ENCODE measurements around the gene PRICKLE1.
"Not testable (repeated sequence)": the region's sequence is repeated elsewhere in the genome, so short reads cannot be mapped to it uniquely, and the experiment has no call there.

PRICKLE1 gene

DNA sequence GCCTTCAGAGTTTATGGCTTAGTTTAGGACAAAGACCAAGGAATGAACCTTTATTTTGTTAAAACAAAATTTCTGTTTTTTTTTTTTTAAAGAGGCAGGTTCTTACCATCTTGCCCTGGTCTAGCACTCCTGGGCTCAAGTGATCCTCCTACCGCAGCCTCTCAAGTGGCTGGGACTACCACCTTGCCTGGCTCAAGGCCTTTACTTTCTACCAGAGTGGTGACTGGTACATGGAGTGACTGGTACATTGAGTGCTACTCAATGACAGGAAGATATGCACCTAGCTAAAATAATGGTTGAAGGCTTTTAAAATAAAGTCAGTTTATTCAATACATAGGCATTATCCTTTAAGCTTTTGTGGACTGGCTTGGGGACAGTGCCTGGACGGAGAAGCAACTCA lies 32.6 kb downstream of the PRICKLE1 start:
- DNase-seq (ENCODE audit: low spot score), result no peak

- no peak for DNase-seq (ENCODE audit: low spot score)
Measured at GRCh38 chr12:42552822-42553221, 36.7 kb downstream of the PRICKLE1 start.

GRCh38 chr12:42550800-42551199 lies 38.7 kb downstream of the PRICKLE1 start:
- no peak for DNase-seq (ENCODE audit: low spot score)

GRCh38 chr12:42546709-42547108 lies 42.8 kb downstream of the PRICKLE1 start:
- no peak for DNase-seq (ENCODE audit: low spot score)

DNA sequence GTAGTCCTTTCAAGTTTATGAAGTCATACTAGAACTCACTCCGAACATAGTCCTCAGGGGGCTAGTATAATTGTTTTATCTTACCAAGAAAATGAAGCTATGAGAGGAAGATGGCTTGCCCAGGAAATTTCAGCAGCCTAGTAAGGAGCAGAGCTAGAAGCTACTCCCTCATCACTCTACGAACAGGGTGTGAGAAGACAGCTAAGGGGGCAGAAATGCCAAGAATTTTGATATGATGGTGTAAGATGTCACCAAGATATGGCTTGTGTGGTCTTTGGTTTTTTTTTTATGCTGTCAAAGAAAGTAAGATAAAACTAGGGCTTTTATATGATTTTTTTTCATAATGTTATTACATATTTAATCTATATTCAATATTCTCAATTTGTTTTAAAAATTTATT lies 47.6 kb downstream of the PRICKLE1 start:
- no peak for DNase-seq (ENCODE audit: low spot score)

- not testable (repeated sequence) for DNase-seq (ENCODE audit: low spot score)
Measured at GRCh38 chr12:42541308-42541707, 48.2 kb downstream of the PRICKLE1 start.

GRCh38 chr12:42539696-42540095 lies 49.9 kb downstream of the PRICKLE1 start:
- no peak for DNase-seq (ENCODE audit: low spot score)

- no peak for DNase-seq (ENCODE audit: low spot score)
Measured at GRCh38 chr12:42538203-42538602, 51.3 kb downstream of the PRICKLE1 start.

DNA sequence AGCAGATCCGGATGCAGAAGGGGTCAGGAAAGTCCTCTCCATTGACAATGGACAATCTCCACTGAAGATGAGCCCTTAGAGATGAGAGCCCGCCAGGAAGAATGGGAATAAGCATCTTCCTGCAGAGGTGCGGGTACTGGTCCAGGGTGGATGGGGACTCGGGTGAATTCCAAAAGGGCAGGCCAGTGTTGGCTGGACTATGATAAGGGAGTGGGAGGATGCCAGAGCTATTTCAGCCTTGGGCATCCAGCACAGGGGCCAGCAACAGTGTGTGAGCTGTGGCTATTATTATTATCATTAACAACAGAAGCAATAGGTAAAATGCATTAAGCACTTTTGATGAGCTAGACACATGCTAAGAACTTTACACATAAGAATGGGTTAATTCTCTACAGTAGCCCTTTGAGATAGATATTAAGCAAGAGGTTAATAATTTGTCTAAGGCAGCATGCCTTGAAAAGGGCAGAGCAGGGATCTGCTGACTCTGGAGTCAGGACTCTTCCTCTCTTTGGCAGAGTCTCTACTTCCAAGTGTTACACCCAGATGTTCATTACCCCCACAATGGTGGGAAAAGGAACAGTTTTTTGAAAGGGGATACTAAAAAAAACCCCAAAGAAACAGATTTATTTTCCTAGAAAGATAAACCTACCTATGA lies 55.2 kb downstream of the PRICKLE1 start:
- no peak for DNase-seq (ENCODE audit: low spot score)

GRCh38 chr12:42530284-42530683 lies 59.3 kb downstream of the PRICKLE1 start:
- DNase-seq (ENCODE audit: low spot score), result no peak

- no peak for DNase-seq (ENCODE audit: low spot score)
Measured at GRCh38 chr12:42525444-42525843, 64.1 kb downstream of the PRICKLE1 start.

DNA sequence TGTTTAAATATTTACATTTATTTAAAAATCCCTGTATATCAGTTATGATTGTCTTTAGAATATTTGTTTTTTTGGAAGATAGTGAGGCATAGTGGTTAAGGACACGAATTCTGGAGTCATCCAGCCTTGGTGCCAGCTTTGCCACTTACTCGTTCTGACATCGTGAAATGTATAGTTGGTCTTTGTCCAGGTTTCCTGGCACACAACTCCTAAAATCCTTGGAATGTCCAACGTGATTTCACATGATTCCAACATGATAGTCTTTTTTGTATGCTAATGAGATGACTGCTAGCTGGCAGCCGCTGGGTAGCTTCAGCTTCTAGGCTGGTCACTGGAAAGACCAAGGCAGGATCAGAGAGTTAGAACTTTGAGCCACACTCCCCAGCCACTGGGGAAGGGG lies 64.8 kb downstream of the PRICKLE1 start:
- DNase-seq (ENCODE audit: low spot score), result no peak

- no peak for DNase-seq (ENCODE audit: low spot score)
Measured at GRCh38 chr12:42516573-42516972, 73.0 kb downstream of the PRICKLE1 start.

DNA sequence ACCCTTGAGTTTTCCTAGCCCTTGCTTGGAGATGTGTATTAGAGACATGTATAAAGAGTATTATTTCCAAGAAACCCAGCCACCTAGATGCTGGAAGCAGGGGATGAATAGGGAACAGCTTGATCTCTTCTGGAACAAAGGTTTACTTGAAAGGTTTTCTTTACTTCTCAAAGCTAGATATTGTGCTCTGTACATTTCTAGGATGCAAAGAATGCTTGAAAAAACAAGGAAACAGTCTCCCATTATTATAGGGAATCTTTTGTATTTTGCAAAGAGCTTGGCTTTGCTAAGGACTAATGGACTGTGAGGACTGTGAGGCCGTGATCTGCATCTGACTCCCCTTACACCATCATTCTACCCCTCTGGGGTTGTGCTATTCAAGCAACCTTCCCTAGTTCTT lies 77.9 kb downstream of the PRICKLE1 start:
- no peak for DNase-seq (ENCODE audit: low spot score)

DNA sequence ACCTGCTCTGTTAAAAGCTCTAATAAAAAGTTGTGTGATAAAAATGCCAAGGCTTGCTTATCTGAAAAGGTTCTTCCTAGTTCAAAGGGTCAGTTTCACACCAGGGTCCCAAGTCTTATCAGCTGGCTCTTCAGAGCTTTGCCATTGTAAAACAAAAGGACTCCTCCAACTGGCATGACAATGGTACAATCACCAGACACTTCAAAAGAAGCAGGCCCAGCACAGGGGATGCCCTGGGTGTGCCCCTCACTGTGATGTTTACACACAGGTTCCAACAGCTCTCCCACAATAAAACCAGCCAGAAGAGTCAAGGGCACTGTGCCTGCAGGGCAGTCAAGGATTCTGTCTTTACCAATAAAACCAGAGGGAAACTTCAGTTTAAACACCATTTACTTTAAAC lies 78.7 kb downstream of the PRICKLE1 start:
- no peak for DNase-seq (ENCODE audit: low spot score)

GRCh38 chr12:42508913-42509460 lies 80.6 kb downstream of the PRICKLE1 start:
- DNase-seq (ENCODE audit: low spot score), result no peak

DNA sequence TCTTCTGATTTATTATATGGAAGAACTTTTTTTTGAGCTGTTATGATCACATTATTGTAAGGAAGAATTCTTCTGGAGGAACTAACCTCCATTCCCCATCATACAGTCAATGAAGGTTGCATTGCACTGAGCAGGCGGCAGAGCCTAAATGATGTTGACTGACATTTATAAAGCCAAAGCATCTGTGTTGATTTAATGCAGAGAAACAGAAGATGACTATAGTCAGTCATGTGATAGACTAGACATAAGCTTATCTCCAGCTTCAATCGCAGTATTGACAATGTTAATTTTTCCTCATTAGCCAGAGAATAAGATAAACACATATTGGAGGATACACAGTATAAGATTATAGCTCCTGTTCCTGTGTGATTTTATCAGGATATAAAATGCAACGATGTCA lies 82.0 kb downstream of the PRICKLE1 start:
- DNase-seq (ENCODE audit: low spot score), result no peak

DNA sequence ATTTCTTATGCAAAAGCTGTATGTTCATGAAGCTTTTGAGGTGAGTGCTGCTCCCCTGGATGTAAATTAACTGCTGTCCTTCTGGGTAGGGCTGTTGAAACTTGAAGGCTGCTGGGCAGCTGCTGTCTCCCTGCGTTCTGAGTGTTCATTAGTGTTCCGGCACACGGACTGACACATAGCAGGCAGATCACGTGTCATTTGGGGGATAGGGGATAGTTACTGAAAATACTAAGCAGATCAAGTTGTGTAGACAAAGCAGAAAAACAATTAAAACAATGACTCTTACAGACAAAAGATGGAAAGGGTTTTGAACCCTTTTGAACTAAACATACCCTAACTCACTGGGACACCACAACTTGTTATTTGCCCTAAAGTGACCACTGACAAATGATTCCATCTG lies 82.5 kb downstream of the PRICKLE1 start:
- no peak for DNase-seq (ENCODE audit: low spot score)

- DNase-seq (ENCODE audit: low spot score), result no peak
Measured at GRCh38 chr12:42504049-42504448, 85.5 kb downstream of the PRICKLE1 start.

DNA sequence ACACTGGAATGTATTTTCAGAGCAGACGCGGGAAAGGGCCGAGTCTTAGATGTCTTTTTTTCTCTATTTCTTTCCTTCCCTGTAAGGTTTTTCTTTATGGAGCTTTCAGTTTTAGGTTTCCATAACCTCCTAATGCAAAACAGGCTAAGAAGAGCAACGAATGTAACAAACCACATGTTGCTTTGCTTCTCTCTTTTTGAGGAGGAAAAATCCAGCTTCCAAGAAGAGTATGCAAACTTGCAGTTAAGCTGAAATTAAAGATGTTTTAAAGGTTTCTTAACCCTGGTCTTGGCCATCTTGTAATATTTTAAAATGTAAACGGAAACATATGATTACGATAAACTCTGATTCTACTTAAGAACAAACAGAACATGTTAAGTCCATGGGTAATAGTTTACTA lies 86.9 kb downstream of the PRICKLE1 start:
- DNase-seq (ENCODE audit: low spot score), result no peak

DNA sequence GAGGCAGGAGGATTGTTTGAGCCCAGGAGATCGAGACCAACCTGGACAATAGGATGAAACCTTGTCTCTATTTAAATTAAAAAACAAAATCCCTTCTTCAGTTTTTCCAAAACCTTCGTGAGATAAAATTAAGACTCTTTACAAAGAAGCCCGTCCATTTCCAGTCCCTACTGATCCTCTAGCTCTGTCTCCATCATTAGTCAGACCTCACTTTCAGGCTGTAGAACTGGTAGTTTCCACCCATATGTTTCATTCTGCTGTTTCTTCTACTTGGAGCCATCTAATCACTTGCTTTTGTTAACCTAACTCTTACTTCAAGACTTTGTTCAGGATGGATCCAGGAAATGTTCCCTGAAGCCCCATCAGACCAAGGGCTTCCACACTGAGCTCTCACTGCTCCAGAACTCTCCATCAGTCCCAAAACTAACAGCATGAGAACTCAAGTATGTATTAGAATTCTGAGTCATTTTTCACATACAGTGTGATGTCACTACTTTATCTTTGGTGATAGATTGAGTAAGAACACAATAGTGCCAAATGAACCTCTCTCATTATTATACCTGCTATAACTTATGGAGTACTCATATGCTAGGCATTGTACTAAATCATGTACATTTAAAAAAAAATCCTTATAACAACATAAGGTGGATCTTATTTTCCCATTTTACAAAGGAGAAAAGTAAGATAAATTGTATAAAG lies 90.8 kb downstream of the PRICKLE1 start:
- DNase-seq (ENCODE audit: low spot score), result no peak

GRCh38 chr12:42496886-42497285 lies 92.7 kb downstream of the PRICKLE1 start:
- no peak for DNase-seq (ENCODE audit: low spot score)

DNA sequence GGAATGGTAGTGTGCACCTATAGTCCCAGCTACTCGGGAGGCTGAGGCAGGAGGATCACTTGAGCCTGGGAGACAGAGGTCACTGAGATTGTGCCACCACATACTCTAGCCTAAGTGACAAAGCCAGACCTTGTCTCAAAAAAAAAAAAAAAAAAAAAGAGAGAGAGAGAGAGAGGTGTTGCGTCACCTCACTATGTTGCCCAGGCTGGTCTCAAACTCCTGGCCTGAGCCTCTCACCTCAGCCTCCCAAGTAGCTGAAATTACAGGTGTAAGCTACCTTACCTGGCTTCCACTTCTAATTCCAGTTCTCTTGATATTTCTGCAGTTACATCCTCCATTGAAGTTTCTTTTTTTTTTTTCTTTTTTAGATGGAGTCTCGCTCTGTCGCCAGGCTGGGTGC lies 94.3 kb downstream of the PRICKLE1 start:
- no peak for DNase-seq (ENCODE audit: low spot score)

GRCh38 chr12:42492267-42492666 lies 97.3 kb downstream of the PRICKLE1 start:
- DNase-seq (ENCODE audit: low spot score), result no peak
